ENCODE results near the gene ACBD6. TPM values are rescaled to one million over a fixed set of nuclear protein-coding genes. Genes with fewer than 3 reads are reported as not detected.

ACBD6 gene
- total and polyA plus RNA-seq, 2 of the 4 experiments (the other 2 are of a cell fraction) = 52.5 to 59.1 TPM

- POLR2A ChIA-PET (ENCODE audit: unreplicated experiment) = no interaction called here
- in situ Hi-C loops (cut with MboI; ENCODE audit: low sequenced_read_pairs) (no loop called here), dilution Hi-C loops (cut with HindIII; ENCODE audit: low sequenced_read_pairs, unreplicated experiment) (no loop called here), intact Hi-C loops (cut with micrococcal nuclease) (loop anchor here (2.0 to 5.0 kb wide), 3 partner anchors 100 to 634 kb away; partner anchors contain the start of gene XPR1)
- H3K27ac ChIP-seq (ENCODE audit: insufficient read depth, low read length) = no peak overlapping the region
- no peak overlapping the region for H2AK9ac ChIP-seq (replicated peaks; ENCODE audit: low read depth, low read length, poor library complexity)
- no peak overlapping the region for H2BK5ac ChIP-seq (ENCODE audit: low read depth, low read length, poor library complexity, severe bottlenecking)
- WGBS, 2 experiments (ENCODE audit: extremely low coverage in 2 of 2, insufficient read length in 1 of 2) = no CpG with 5 or more reads among the region's 5 CpGs
- H3K9ac ChIP-seq (ENCODE audit: low read depth, low read length) = no peak overlapping the region
- peak overlapping the region; percentile 37 for H2BK20ac ChIP-seq (ENCODE audit: low read depth, low read length)
- H2BK15ac ChIP-seq (ENCODE audit: low read depth, low read length) = peak overlapping the region; percentile 63; the same call in 1 of the 3 replicates
- no peak overlapping the region for H3K4me2 ChIP-seq (ENCODE audit: low read depth, low read length)
- no peak overlapping the region for H3K23ac ChIP-seq (ENCODE audit: low read depth, low read length)
- H2BK120ac ChIP-seq (ENCODE audit: low read depth, low read length) = peak overlapping the region; percentile 64; the same call in 1 of the 2 replicates
- H3K18ac ChIP-seq (ENCODE audit: low read depth, low read length) = no peak overlapping the region
- no peaks in the 10 kb centered on the region for H3K9me1 ChIP-seq (ENCODE audit: insufficient read depth, low read length)
- no TSS peak for BruUV-seq (replicated peaks)
- H4K8ac ChIP-seq (ENCODE audit: low read depth in 2 of 2, low read length in 2 of 2) = 0 out of 4 replicates have a peak overlapping the region, but pooled peaks of 1 of the 2 experiments have one; percentile 31
- no peak overlapping the region; the same call in 1 of the 2 replicates for H3K4ac ChIP-seq (ENCODE audit: low read depth, low read length)
- H3K14ac ChIP-seq (replicated peaks; ENCODE audit: low read depth, low read length) = no peak overlapping the region
- H2AK5ac ChIP-seq (ENCODE audit: low read depth, low read length) = no peak overlapping the region
- no peak overlapping the region for H3K4me3 ChIP-seq (ENCODE audit: insufficient read depth, low read depth, low read length)
- no peak for ATAC-seq (ENCODE audit: low read depth)
- H4K20me1 ChIP-seq (ENCODE audit: insufficient read depth, low read length) = no peaks in the 10 kb centered on the region
- 0 out of 2 replicates have a peak, but pooled peaks cover 2% of the 10 kb centered on the region for H3K27me3 ChIP-seq (ENCODE audit: control insufficient read depth, insufficient read depth, low read length)
- no peaks in the 10 kb centered on the region for H3K79me1 ChIP-seq (ENCODE audit: low read depth in 1 of 2, low read length in 2 of 2)
- CTCF ChIA-PET = interaction anchor here (0.7 to 2.5 kb wide), 5 partner anchors 17 to 380 kb away, joined by 3 to 8 read pairs (median 6); partner anchors contain the start of gene KIAA1614
- H3K56ac ChIP-seq (ENCODE audit: extremely low read depth, insufficient read depth, low read length) = no peak overlapping the region
- peak overlapping the region; percentile 15; the same call in 1 of the 2 replicates for H4K91ac ChIP-seq (ENCODE audit: insufficient read depth, low read depth, low read length)
- no peaks in the 10 kb centered on the region for H3K4me1 ChIP-seq (ENCODE audit: control insufficient read depth, insufficient read depth, low read length)
- H3K9me3 ChIP-seq (ENCODE audit: control insufficient read depth, insufficient read depth, low read length) = no peaks in the 10 kb centered on the region
- TF ChIP-seq USF2 (IDR thresholded peaks at IDR 0.05; ENCODE audit: low read depth, low read length) (no peak), NFE2L2 (IDR thresholded peaks at IDR 0.05; ENCODE audit: low read depth, low read length) (no peak), BHLHE40 (IDR thresholded peaks at IDR 0.05; ENCODE audit: low read depth, low read length) (no peak), CHD1 (IDR thresholded peaks at IDR 0.05; ENCODE audit: low read depth, low read length) (no peak), POLR2A (IDR thresholded peaks at IDR 0.05; ENCODE audit: low read depth, low read length) (no peak), MAFK (IDR thresholded peaks at IDR 0.05; ENCODE audit: low read depth, low read length) (no peak), RAD21 (IDR thresholded peaks at IDR 0.05; ENCODE audit: low read length) (no peak), SMC3 (IDR thresholded peaks at IDR 0.05; ENCODE audit: low read depth, low read length) (no peak), FOS (IDR thresholded peaks at IDR 0.05; ENCODE audit: low read depth, low read length) (no peak), CTCF (conservative IDR thresholded peaks at IDR 0.05; ENCODE audit: low read depth, low read length) (no peak), RFX5 (IDR thresholded peaks at IDR 0.05; ENCODE audit: low read depth, low read length) (no peak), MXI1 (IDR thresholded peaks at IDR 0.05; ENCODE audit: borderline replicate concordance, low read depth, low read length) (no peak), CEBPB (IDR thresholded peaks at IDR 0.05; ENCODE audit: low read depth, low read length) (no peak), RCOR1 (IDR thresholded peaks at IDR 0.05; ENCODE audit: insufficient replicate concordance, low read length) (no peak)
- H4K5ac ChIP-seq (ENCODE audit: low read depth, low read length) = peak overlapping the region; percentile 23; the same call in 1 of the 2 replicates
- no peaks in the 10 kb centered on the region for H3K36me3 ChIP-seq (ENCODE audit: control insufficient read depth, insufficient read depth, low read length)
- no peak for DNase-seq
- H2AFZ ChIP-seq (replicated peaks; ENCODE audit: low read length, poor library complexity) = no peak overlapping the region
These were observed 30.5 kb upstream of the ACBD6 start for GRCh38 chr1:180532854-180533253.
